Right forelimb (tissue), 1 donor: ENCODE results near the gene GPR156.

ENCODE experiments used
- DNase-seq: peaks from one replicate; pipeline ENCODE4 v3.0.0-alpha.2; 2018

GPR156 gene

DNA sequence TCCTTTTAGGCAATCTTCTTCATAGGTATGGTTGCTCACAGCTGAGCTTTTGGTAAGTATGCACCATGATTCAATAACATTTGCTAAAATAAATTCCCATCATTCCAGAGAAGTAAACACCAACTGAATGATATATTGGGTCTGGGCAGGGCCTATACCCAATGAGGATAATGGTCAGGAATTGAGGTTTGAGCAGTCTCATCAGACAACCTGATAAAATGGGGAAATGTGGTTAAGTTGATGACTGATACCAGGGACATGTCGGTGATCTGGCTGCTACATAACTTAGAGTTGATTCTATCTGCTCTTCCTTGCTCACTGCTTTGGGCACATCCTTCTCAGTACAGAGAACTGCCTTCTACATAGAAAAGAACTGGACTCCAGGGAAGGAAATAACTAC, 92.9 kb downstream of the GPR156 start:
- DNase-seq, result no peak

DNA sequence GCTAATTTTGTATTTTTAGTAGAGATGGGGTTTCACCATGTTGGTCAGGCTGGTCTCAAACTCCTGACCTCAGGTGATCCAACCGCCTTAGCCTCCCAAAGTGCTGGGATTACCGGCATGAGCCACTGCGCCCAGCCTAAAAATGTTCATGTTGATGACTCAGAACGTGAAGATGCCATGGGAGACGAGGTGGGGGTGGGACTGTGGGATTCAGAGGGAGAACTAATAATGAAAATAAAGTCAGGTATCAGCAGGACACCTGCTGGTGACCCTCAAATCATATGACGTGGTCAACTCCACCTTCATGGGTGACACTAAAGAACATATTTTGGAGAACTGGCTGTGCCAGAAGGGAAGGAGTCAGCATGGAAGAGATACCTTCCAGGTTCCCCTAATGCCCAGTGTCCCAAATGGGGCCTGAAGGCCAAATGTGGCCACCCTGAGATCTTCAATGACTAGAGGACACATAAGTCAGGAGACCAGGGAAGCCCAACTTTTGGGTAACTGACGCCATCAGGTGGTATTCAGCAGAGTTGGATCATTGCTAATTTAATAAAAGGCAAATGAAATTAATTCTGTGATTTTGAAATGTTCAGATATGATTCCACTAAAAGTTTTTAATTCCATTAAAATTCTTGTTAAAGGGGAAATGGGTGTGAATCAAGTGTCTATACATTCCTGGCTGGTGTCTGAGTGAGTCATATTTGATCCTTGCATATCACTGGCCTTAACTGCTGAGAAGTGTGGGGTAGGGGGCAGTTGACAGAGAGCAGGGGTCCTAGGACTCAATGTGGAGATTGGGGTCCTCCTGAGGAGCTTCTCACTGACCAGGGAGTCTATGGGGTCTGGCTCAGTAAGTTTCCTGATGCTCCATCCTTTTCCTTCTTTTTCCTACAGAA, 102.2 kb downstream of the GPR156 start:
- DNase-seq, result no peak

- DNase-seq, result no peak
Measured at GRCh38 chr3:120181632-120182031, 103.4 kb downstream of the GPR156 start.

DNA sequence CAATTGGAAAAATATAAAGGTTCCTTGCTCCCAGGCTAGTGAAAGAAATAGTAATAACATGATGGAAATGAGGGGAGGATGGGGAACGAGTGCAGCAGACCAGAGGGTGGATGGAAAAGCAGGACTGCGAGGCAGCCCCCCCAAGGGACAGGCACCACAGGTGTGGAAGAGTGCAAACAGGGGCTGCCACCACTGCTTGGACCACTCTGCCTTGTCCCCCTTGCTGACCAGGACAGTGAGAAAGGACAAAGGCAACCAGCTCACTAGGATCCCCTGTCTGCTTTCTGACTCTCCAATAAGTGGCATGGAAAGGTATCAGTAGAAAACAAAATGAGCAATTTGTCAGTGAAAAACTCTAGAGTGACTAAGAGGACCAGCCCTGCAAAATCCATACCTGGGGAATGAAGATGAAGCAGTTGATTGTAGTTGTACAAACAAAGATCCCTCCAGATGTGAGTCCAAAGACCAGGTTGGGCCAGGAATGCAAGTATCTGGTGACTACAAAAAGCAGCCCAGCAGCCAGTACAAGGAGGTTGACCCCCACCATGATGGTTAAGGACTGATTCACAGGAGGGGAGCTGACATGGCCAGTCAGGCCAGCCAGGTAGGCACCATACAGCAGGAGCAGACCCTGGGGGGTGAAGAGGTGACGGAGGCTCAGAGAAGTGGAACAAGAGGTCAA, 104.2 kb downstream of the GPR156 start:
- no peak for DNase-seq

DNA sequence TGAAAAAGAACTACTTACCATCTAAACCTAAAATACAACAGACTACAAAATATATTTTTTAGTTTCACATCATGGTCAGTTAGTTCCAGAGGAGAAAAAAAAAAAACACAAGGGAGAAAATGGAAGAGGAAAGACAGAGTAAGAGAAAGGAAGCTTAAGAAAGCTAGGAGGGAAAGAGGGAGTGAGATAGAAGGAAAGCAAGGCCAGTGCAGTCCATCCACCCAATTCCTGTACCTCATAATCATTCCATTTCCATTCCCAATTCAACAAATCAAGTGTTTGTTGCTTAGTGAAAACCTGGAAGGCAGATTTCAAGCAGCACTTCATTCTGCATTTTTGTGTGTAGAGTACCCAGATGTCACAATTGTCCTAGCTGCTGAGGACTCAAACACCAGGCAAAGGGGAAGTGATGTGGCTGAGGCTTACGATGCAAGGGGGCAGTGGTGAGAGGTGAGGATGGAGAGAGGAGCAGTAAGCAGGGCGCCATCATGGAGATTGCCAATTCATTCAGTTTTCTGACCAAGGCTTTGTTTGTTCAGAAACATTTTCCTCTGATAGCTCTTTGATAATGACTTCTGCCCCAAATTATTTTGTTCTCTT, 107.2 kb downstream of the GPR156 start:
- no peak for DNase-seq

DNA sequence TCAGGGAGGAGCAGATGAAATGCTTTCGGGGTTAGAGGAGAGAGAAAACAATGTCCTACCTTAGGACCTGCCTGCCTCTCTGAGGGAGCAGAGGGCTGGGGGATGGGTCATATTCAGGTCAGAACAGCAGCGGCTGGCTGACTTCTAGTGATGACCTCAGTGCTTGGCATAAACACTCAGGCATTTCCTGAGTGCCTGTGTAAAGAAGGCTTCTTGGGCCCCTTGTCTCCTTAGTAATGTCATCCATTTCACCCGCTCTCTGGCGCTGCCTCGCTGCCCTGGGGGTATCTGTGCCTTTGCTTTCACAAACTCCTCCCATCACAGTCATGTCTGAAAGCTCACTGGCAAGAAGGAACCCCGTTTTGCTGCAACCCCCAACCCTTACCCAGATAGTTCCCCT, 107.9 kb downstream of the GPR156 start:
- DNase-seq, result no peak

DNA sequence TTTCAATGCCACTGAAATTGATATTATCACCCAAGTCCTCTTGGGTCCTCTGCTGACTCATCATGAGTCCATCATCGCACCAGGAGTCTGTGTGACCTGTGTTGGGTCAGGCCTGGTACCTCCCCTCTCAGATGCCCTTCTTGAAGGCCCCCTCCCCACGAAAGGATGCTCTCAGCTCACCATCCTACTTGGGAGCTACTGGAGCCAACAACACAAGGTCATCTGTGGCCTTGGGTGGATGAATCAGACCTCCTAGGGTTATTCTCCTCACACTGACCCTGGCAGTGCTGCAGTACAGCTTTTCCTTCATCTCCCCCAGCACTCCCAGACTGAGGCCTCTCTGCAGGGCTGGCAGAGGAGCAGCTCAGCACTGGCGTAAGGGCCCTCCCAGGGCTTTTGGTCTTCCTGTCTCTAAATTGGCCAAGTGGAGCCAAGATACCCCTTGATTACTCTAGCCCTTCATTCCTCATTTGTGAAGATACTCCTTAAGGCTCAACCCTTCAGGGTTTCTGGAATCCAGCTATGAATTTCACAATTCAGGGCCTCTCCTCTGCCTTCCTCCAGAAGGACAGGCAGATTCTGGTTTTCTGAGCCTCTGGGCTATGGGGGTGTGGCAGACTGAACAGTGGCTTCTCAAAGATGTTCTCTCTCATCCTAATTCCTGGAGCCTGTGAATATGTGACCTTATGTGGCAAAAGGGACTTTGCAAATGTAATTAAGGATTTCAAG, 110.0 kb downstream of the GPR156 start:
- no peak for DNase-seq

- no peak for DNase-seq
Measured at GRCh38 chr3:120173056-120173675, 111.9 kb downstream of the GPR156 start.

- DNase-seq, result no peak
Measured at GRCh38 chr3:120172070-120172469, 113.0 kb downstream of the GPR156 start.

DNA sequence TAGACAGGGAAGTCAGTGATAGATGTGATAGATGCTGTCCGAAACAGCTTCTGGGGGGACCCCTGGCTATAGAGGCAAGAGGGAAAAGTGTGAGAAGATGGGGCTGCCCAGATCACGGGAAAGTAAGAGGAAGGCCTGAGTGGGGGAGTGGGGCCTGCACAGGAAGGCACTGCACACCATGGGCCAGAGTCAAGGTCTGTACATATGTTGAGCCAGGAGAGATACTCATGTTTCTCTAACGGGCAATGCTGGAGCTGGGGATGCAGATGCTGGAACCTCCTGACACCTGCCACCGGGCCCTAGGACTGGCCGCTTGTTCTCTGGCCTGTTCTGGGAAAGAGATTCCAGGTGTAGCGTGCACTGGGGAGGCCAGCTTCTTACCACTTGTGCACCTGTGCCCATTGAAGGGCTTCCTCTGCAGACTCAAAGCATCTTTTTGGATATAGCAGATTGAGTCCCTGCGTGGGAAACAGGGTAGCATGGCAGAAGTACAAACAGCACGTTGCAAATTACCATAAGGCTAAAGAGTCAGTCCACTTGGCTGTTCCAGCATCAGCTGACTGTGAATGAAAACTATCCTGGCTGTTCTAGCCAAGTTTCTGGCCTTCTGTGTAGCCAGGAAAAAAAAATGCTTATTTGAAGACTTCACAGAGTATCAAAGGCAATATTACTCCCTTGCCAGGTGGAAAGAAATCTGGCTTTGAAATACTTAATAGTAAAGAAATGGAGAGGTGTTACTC, 113.7 kb downstream of the GPR156 start:
- DNase-seq, result no peak

GRCh38 chr3:120170223-120170622, 114.8 kb downstream of the GPR156 start:
- DNase-seq, result no peak

DNA sequence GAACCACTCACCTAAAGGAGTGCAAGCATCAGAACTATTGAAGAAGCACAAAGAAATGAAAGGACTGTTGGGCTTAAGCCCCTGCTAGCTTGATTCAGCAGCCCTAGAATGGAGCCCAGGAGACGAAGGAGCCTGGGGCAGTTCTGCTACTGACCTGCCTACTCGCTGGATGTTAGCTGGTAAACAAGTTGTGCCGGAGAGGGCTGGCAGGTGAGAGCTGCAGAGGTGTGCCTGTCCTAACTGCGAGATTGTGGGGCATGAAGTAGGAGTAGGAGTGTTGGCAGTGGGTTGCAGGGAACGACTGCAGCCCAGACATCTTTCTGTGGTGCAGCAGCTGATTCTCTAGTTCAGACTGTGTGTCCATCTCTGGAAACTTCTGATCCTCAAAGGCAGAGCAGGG, 115.6 kb downstream of the GPR156 start:
- DNase-seq, result no peak

DNA sequence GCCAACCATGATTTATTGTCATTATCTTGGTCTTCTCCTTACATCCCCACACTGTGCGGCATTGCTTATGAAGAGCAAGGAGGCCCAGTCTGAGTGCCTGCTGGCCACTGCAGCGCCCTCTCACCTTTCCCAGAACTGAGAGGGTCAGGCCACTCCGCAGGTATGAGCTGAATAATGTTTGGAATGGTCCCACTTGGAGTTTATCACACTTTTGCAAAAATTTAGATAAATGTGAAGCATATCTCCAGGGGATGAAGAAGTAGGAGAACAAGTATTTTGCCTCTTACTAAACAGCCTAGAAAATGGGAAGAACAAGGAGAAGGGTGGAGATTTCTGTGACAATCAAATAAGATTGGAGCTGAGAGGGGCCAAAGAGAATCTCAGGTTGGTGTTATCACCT, 116.4 kb downstream of the GPR156 start:
- no peak for DNase-seq

GRCh38 chr3:120168038-120168437, 117.0 kb downstream of the GPR156 start:
- DNase-seq, result no peak

DNA sequence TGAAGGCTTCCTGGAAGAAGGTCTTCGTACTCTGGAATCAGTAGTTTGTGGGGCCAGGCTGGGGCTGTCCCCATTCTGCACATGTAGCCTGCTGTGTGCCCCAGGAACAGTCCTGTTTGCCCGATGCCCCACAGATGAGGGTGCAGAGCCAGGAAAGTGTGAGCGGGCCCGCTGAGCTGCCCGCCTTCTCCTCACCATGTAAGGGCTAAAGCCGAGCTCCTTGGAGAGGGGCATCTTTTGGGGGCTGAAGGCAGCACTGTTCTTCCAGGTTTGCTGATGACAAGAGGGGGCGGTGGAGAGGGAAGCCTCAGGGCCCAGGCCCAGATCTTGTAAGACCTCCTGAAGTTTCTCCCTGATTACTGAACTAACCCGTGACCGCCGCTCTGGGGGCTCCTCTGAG, 117.5 kb downstream of the GPR156 start:
- no peak for DNase-seq

DNA sequence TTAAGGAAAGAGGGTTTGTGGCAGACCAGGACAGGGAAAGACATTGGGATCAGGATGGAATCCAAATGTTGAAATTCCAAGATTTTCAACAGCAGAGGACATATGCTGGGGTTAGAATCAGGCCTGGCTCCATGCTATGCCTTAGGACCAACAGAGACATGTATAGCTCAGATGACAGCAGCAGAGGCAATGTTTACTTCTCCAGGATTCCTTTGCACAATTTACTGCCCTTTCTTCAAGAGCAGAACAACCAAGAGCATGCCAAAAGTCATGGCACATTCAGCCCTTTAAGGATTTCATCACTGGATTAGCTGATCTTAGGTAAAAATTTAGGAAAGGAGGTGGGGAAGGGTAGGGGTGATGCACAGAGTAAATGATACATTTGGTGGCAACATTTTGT, 121.2 kb downstream of the GPR156 start:
- no peak for DNase-seq

DNA sequence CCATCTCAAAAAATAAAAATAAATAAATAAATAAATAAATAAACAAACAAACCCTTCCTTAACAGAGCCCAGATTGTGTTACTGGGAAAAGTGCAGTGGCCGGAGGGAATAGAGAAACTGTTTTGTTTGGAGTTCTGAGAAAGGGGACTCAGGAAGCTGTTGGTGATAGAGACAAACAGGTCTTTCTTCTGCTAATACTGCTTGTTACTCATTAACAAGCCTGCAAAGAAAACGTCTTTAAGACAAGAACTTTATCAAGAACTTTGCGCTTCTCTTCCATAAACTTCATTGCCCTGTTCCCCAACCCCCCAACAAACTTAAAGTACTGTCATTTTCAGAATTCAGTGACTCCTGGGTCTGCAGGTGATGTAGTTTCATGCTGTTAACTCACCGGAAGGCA, 122.0 kb downstream of the GPR156 start:
- no peak for DNase-seq

- DNase-seq, result no peak
Measured at GRCh38 chr3:120162400-120162799, 122.6 kb downstream of the GPR156 start.

DNA sequence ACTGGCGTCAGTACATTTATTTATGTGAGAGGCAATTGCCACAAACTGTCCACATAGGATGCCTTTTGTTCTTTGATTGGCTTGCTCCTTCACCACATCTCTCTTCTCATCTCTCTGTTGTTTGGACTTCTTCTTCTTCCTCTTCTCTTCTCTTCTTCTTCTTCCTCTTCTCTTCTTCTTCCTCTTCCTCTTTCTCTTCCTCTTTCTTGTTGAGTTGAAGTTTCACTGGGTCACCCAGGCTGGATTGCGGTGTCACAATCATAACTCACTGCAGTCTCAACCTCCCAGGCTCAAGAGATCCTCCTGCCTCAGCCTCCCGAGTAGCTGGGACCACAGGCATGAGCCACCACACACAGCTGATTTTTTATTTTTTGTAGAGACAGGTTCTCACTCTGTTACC, 123.1 kb downstream of the GPR156 start:
- DNase-seq, result no peak

DNA sequence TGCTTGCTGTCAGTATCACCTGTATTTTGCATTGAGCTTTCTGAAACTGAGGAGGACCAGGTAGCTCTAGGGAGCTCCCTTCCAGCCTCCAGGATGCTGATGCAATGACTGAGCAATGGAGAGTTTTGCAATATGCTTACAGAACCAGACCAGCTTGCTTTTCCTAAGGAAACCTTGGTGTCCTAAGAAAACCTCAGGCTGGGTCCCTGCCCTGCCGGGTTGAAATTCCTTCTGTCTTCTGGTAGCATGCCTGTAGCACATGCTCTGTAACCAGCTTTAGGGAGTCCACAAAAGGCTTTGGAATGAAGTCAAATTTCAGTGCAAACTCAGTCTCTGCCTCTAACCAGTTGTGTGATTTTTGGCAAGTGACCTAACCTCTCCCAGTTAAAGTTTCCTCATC, 125.0 kb downstream of the GPR156 start:
- no peak for DNase-seq

- DNase-seq, result no peak
Measured at GRCh38 chr3:120157681-120158080, 127.3 kb downstream of the GPR156 start.

GRCh38 chr3:120157113-120157512, 127.9 kb downstream of the GPR156 start:
- no peak for DNase-seq
